Vagina (tissue), 2 donors: ENCODE data around the gene PML.

Source experiments
- CTCF ChIP-seq, 3 experiments: fragments of 450-650 bp in 2 of 3; fragments of 200-600 bp in 1 of 3; sonication (generic) in 1 of 3; IDR thresholded peaks; one replicate each; pipeline ENCODE4 v1.5.1; 2017 to 2019; ENCODE audit warnings: antibody characterized with exemption in 3 of 3, mild to moderate bottlenecking in 2 of 3, moderate library complexity in 2 of 3
- POLR2A ChIP-seq, 2 donors: fragments of 450-650 bp; IDR thresholded peaks; one replicate each; pipeline ENCODE4 v1.6.1; 2017; ENCODE audit warnings: antibody characterized with exemption in 2 of 2, mild to moderate bottlenecking in 2 of 2, moderate library complexity in 2 of 2

DNA sequence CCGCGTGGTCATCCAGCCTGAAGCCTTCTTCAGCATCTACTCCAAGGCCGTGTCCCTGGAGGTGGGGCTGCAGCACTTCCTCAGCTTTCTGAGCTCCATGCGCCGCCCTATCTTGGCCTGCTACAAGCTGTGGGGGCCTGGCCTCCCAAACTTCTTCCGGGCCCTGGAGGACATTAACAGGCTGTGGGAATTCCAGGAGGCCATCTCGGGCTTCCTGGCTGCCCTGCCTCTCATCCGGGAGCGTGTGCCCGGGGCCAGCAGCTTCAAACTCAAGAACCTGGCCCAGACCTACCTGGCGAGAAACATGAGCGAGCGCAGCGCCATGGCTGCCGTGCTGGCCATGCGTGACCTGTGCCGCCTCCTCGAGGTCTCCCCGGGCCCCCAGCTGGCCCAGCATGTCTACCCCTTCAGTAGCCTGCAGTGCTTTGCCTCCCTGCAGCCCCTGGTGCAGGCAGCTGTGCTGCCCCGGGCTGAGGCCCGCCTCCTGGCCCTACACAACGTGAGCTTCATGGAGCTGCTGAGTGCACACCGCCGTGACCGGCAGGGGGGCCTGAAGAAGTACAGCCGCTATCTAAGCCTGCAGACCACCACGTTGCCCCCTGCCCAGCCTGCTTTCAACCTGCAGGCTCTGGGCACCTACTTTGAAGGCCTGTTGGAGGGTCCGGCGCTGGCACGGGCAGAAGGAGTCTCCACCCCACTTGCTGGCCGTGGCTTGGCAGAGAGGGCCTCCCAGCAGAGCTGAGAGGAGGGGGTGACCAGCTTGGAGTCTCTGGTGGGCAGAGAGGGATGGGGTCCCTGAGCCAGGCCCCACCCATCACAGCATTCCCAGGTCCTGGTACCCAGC lies 50.0 kb downstream of the PML start:
- TF ChIP-seq POLR2A (IDR thresholded peaks at IDR 0.05) (no peak), CTCF (IDR thresholded peaks at IDR 0.05) (no peak)
